Activated CD4-positive, alpha-beta T cell treated with anti-CD3 and anti-CD28 coated beads for 1 hour (primary cell): Measurements from ENCODE around the gene CACNA1G.
A peak's percentile ranks its signal among the peaks of the same experiment; 100 is the strongest.

Experiments used
- DNase-seq: peaks from one replicate; pipeline ENCODE4 v3.0.0-alpha.2; 2020

CACNA1G gene

GRCh38 chr17:50560185-50560824 is at the start of gene CACNA1G:
CACNA1G (plus strand) TSS chr17:50560715; CDS start chr17:50561460, 745 bp downstream.
- DNase-seq, result peak; percentile 80

GRCh38 chr17:50511058-50511457 is 49.5 kb upstream of the CACNA1G start:
- no peak for DNase-seq

GRCh38 chr17:50513495-50513894 is 47.0 kb upstream of the CACNA1G start:
- no peak for DNase-seq

GRCh38 chr17:50514388-50514787 is 46.1 kb upstream of the CACNA1G start:
- no peak for DNase-seq

GRCh38 chr17:50514936-50515702 is 45.4 kb upstream of the CACNA1G start:
- DNase-seq, result no peak

- no peak for DNase-seq
Observed at GRCh38 chr17:50517011-50517410, 43.5 kb upstream of the CACNA1G start.

- DNase-seq, result no peak
Observed at GRCh38 chr17:50517504-50518383, 42.8 kb upstream of the CACNA1G start.

GRCh38 chr17:50518384-50519023 is 42.0 kb upstream of the CACNA1G start:
- DNase-seq, result no peak

GRCh38 chr17:50519141-50519834 is 41.2 kb upstream of the CACNA1G start:
- DNase-seq, result no peak

- DNase-seq, result no peak
Observed at GRCh38 chr17:50520483-50520882, 40.0 kb upstream of the CACNA1G start.

GRCh38 chr17:50521514-50521913 is 39.0 kb upstream of the CACNA1G start:
- no peak for DNase-seq

GRCh38 chr17:50522766-50523165 is 37.7 kb upstream of the CACNA1G start:
- DNase-seq, result no peak

- no peak for DNase-seq
Observed at GRCh38 chr17:50523208-50523607, 37.3 kb upstream of the CACNA1G start.

- DNase-seq, result no peak
Observed at GRCh38 chr17:50524838-50525237, 35.7 kb upstream of the CACNA1G start.

GRCh38 chr17:50527155-50527762 is 33.3 kb upstream of the CACNA1G start:
- DNase-seq, result no peak

GRCh38 chr17:50527949-50528474 is 32.5 kb upstream of the CACNA1G start:
- no peak for DNase-seq

- no peak for DNase-seq
Observed at GRCh38 chr17:50529849-50530248, 30.7 kb upstream of the CACNA1G start.

- DNase-seq, result no peak
Observed at GRCh38 chr17:50531428-50532025, 29.0 kb upstream of the CACNA1G start.

- DNase-seq, result no peak
Observed at GRCh38 chr17:50532452-50533024, 28.0 kb upstream of the CACNA1G start, which contains the start of gene EPN3. EPN3 (plus strand) TSS chr17:50532735; CDS start chr17:50536557, 3,822 bp downstream.

- no peak for DNase-seq
Observed at GRCh38 chr17:50533185-50533584, 27.3 kb upstream of the CACNA1G start.

- no peak for DNase-seq
Observed at GRCh38 chr17:50533720-50534148, 26.8 kb upstream of the CACNA1G start.
